C4-2B (cell line): Measurements from ENCODE around the gene PTPRN2.

Source experiments
- CTCF ChIP-seq: fragments of 450-650 bp; conservative IDR thresholded peaks from 2 replicates; pipeline ENCODE4 v1.5.1; 2017; ENCODE audit warnings: mild to moderate bottlenecking
- ZFX ChIP-seq: fragments of 450-650 bp; IDR thresholded peaks from 2 replicates; pipeline ENCODE4 v1.6.1; 2017

GRCh38 chr7:157612009-157612663, 975.5 kb downstream of the PTPRN2 start:
- TF ChIP-seq CTCF (no peak), ZFX (no peak)
